Right lobe of liver (tissue), 6 donors: ENCODE measurements around the gene MEAK7. TPM values are rescaled to one million over a fixed set of nuclear protein-coding genes. Genes with fewer than 3 reads are reported as not detected.

Source experiments
- ATAC-seq, 4 donors: fragments of 200-7000 bp; cut with Tn5 transposase; one replicate each; pipeline ENCODE4 v1.9.1; 2020; ENCODE audit warnings: mild to moderate bottlenecking in 4 of 4, moderate library complexity in 4 of 4
- DNase-seq, 3 donors: peaks; one replicate each; pipeline ENCODE4 v3.0.0-alpha.2; 2020
- H3K27ac ChIP-seq, 3 donors: fragments of 200-600 bp; one replicate each; pipeline ENCODE4 v1.8.0; 2022
- H3K27me3 ChIP-seq, 2 donors: fragments of 200-600 bp; one replicate each; pipeline ENCODE4 v1.8.0; 2022
- H3K36me3 ChIP-seq, 4 donors: fragments of 200-600 bp; sonication (generic) in 1 of 4; one replicate each; pipeline versions ENCODE4 v1.5.1 to v1.8.0; 2017 to 2022; ENCODE audit warnings: control low read depth in 1 of 4
- H3K4me1 ChIP-seq, 4 donors: fragments of 200-600 bp; sonication (generic) in 1 of 4; one replicate each; pipeline versions ENCODE4 v1.5.1 to v1.8.0; 2017 to 2022; ENCODE audit warnings: control low read depth in 1 of 4
- H3K4me3 ChIP-seq, 3 donors: fragments of 200-600 bp; one replicate each; pipeline ENCODE4 v1.8.0; 2022
- H3K9me3 ChIP-seq, 4 donors: fragments of 200-600 bp; sonication (generic) in 1 of 4; one replicate each; pipeline versions ENCODE4 v1.5.1 to v1.8.0; 2017 to 2022; ENCODE audit warnings: control low read depth in 1 of 4
- CTCF ChIP-seq, 4 donors: fragments of 200-600 bp in 3 of 4; fragments of 450-650 bp in 1 of 4; IDR thresholded peaks; one replicate each; pipeline versions ENCODE4 v1.5.1 to v1.8.0; 2016 to 2022; ENCODE audit warnings: antibody characterized with exemption in 4 of 4, mild to moderate bottlenecking in 2 of 4
- POLR2A ChIP-seq: fragments of 450-650 bp; IDR thresholded peaks from one replicate; pipeline ENCODE4 v1.6.1; 2017; ENCODE audit warnings: antibody characterized with exemption, mild to moderate bottlenecking
- WGBS: methylation state at CpG from one replicate; pipeline ENCODE4 v1.1.6; 2018; ENCODE audit warnings: low coverage, low lambda C conversion rate; ENCODE audit not compliant: insufficient coverage; ENCODE audit errors: missing lambda C conversion rate; 5-methylcytosine and 5-hydroxymethylcytosine counted together
- intact Hi-C, 2 donors: fragments of 100-400 bp; cut with DNase I; formaldehyde crosslinking; loops; one replicate each; pipeline versions ENCODE4 v1.11.2 to v1.14.1; 2022
- total RNA-seq, 6 experiments: library from RNA; depleted of rRNA in 2 of 6; stranded (reverse); fragments of >200 nt in 2 of 6; fragmentation: NEBNext Ultra II Directional in 3 of 6; extraction: Animal tissue kit (Norgen Biotek cat#: 25700) in 3 of 6; gene quantifications; one replicate each; pipeline versions ENCODE4 v1.1.0 to v1.2.4, GENCODE V29; 2016 to 2023
- donor health status: DM: no; HTN: yes; CAD: no.
- donor health status: DM: no; HTN: no; CAD: no.
- donor health status: DM: no; HTN: no; CAD: no.
- donor health status: DM: no; HTN: yes; CAD: no.
- donor health status: DM: no; HTN: yes; CAD: no.

Gene MEAK7
- total RNA-seq, 6 experiments from 2014 or later, result 2.9 to 5.2 (median 3.4) TPM

GRCh38 chr16:84511831-84512230 is 7.4 kb upstream of the MEAK7 start:
- DNase-seq, result no peak
- Histone ChIP-seq H3K27me3 (no peaks in the 10 kb centered on the region), H3K36me3 (no peaks in the 10 kb centered on the region), H3K9me3 (no peaks in the 10 kb centered on the region), H3K4me3 (no peak overlapping the region), H3K4me1 (no peaks in the 10 kb centered on the region), H3K27ac (no peak overlapping the region)
- TF ChIP-seq POLR2A (no peak), CTCF (IDR thresholded peaks at IDR 0.05) (no peak)
- intact Hi-C loops, result loop anchor here (5.0 to 10.0 kb wide), 2 partner anchors 110 to 213 kb away; no protein-coding TSS in a partner anchor
- no peak for ATAC-seq
- WGBS, result 53% methylated on average over 11 of the region's 13 CpGs

- WGBS, result 0% methylated on average over 16 of the region's 21 CpGs
- H3K27me3 ChIP-seq, result no peaks in the 10 kb centered on the region
- no peak overlapping the region for H3K27ac ChIP-seq
- H3K4me1 ChIP-seq, result no peaks in the 10 kb centered on the region
- ATAC-seq, result peak; percentile 85 to 89 (median 88)
- no peak overlapping the region for H3K4me3 ChIP-seq
- no peaks in the 10 kb centered on the region for H3K36me3 ChIP-seq
- intact Hi-C loops, result loop anchor here (5.0 to 10.0 kb wide), 2 partner anchors 111 to 214 kb away; no protein-coding TSS in a partner anchor
- DNase-seq, result peak; percentile 84 to 85 (median 84)
- H3K9me3 ChIP-seq, result no peaks in the 10 kb centered on the region
- TF ChIP-seq CTCF (IDR thresholded peaks at IDR 0.05) (peak; percentile 93 to 99 (median 98)), POLR2A (no peak)
These were observed 6.8 kb upstream of the MEAK7 start for GRCh38 chr16:84511180-84511800.

- Histone ChIP-seq H3K27me3 (no peaks in the 10 kb centered on the region), H3K36me3 (no peaks in the 10 kb centered on the region), H3K4me3 (no peak overlapping the region), H3K27ac (no peak overlapping the region), H3K9me3 (no peaks in the 10 kb centered on the region), H3K4me1 (no peaks in the 10 kb centered on the region)
- intact Hi-C loops, result loop anchor here in 1 of 2 donors (5.0 kb wide), 1 partner anchor 113 kb away; no protein-coding TSS in a partner anchor
- WGBS, result 38% methylated on average over 2 of the region's 20 CpGs
- peak in 1 of 3 donors; percentile 16 for DNase-seq
- no peak for ATAC-seq
- TF ChIP-seq CTCF (IDR thresholded peaks at IDR 0.05) (no peak), POLR2A (no peak)
These were observed 4.8 kb upstream of the MEAK7 start for GRCh38 chr16:84509032-84509950.

- DNase-seq, result peak in 2 of 3 donors; percentile 1 to 5
- no peak for ATAC-seq
- H3K4me1 ChIP-seq, result no peaks in the 10 kb centered on the region
- H3K9me3 ChIP-seq, result no peaks in the 10 kb centered on the region
- H3K27me3 ChIP-seq, result no peaks in the 10 kb centered on the region
- no peak overlapping the region for H3K4me3 ChIP-seq
- no peaks in the 10 kb centered on the region for H3K36me3 ChIP-seq
- WGBS, result 69% methylated on average over 8 of the region's 8 CpGs
- intact Hi-C loops, result loop anchor here in 1 of 2 donors (5.0 kb wide), 1 partner anchor 114 kb away; no protein-coding TSS in a partner anchor
- no peak overlapping the region for H3K27ac ChIP-seq
- TF ChIP-seq POLR2A (no peak), CTCF (IDR thresholded peaks at IDR 0.05) (no peak)
These were observed 4.0 kb upstream of the MEAK7 start for GRCh38 chr16:84508502-84508901.
